Activated CD4-positive, alpha-beta T cell treated with anti-CD3 and anti-CD28 coated beads, Interleukin-2, amount 50 U/mL, for 4 hours (primary cell): ENCODE results near the gene ADARB2.

Experiments
- DNase-seq, 2 experiments: peaks; one replicate each; pipeline ENCODE4 v3.0.0-alpha.2; 2020

Gene ADARB2

DNA sequence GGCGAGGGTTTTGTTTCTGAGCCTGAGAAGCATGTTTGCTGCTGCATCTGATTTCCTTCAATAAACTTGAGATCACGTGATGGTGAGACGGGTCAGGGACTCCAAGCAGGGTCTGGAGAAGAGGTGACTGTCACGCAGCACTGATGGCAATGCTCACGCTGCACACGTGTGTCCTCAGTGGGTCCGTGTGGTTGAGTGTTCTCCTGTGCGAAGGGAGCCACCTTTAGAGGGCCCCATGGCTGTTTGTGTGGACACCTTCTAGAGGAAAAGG is 580.8 kb downstream of the ADARB2 start:
- DNase-seq = no peak

- no peak for DNase-seq
Measured at GRCh38 chr10:1155791-1156615, 581.3 kb downstream of the ADARB2 start.

- no peak for DNase-seq
Measured at GRCh38 chr10:1154531-1155295, 582.6 kb downstream of the ADARB2 start.

GRCh38 chr10:1153805-1154351 is 583.4 kb downstream of the ADARB2 start:
- DNase-seq = no peak

DNA sequence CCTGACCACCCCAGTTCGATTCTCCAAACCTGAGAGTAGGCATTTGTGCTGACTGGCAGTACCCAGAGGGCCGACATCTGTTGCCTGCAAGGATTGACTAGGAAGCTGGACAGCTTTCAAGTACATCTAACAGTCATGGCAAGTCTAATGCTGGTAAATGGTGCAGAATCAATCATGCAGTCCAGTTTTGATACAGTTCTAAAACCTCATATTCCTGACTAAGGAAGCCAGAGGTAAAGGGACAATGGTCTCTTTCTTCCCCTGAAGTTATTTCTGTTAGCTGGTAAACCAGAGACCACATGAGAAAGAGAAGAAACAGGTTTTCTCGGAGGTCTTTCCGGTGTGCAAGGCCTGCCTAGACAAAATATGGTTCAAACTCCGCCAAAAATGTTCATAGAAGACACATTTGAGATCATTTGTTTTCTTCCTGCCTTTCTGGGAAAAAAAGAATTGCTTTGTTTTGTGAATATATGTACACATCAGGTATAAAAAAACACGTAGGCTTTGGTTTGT is 584.0 kb downstream of the ADARB2 start:
- no peak for DNase-seq

GRCh38 chr10:1152386-1153250 is 584.7 kb downstream of the ADARB2 start:
- no peak for DNase-seq

DNA sequence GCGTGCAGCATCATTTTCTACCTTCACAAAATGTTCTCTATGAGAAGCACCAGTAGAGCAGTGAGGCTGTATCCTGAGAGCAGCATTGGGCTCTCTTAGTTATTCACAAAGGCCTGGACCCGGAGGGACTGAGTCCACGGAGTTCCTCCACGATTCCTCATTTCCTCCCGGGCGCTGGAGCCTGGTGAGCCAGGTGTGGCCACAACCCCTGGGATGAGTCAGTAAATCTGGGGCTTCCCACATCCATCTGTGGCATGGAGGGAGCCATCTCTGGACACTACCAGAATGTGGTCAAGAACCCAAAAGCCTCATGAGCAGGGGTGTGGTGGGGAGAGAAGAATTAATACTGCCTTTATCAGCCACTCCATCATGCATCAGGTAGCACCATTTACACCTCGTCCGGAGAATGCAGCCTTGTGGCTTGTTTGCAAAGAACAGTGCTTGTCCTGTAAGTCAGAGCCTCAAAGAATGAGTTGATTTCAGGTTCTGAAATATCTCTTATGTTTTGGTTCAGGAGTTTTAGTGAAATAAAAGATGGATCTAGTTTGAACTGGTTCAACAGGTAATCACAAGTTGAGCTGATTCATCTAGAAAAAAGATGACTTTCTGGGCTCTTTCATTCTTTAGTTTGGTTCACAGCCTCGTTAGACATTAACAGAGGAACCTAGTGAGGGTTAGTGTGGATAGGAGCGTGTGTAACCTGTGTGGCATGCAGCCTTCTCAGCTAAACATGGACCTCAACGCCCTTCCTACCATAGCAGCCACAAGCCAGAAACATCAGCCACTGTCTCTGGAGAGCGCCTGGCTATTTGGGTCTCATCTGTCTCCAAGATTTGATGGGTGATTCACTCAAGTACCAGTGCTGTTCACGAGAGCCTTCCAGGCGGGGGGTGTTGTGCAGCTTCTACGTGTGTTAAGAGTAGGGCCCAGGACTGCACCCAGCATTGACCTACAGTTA is 586.0 kb downstream of the ADARB2 start:
- DNase-seq = no peak

GRCh38 chr10:1150638-1150955 is 586.7 kb downstream of the ADARB2 start:
- DNase-seq = no peak

DNA sequence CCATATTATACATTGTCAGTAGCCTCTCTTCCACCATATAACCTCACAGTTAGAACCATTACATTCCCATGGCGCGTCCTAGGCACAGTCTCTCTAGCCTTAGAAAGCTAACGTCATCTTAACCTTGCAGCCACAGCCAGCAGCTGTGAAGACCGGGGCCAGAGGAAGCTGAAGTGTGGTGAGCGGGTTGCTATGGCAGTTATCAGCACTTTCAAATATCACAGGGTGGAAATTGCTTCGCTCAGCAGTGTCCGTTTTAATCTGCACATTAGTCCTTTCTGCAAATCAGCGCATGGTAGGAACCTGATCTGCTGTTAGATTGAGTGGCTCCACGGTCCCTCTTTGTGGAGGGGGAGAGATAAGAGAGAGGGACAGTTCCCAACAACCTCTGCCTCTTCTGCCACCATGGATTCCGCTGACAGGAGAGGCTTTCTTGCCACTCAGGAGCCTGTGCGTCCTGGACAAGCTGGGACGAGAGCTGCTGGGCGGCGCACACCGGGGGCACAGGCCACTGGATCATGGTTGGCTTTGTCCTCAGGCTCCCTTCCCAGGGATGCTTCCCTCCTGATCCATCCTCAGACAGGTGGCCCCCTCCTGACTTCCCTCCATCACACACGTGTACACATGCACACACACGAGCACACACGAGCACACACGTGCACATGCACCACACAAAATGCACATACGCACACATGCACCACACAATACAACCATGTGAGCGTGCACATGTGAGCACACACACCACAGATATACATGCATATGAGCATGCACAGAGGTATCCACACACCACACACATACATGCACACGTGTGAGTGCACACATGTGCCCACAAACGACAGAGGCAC is 587.3 kb downstream of the ADARB2 start:
- DNase-seq = no peak

GRCh38 chr10:1148855-1149605 is 588.3 kb downstream of the ADARB2 start:
- no peak for DNase-seq

DNA sequence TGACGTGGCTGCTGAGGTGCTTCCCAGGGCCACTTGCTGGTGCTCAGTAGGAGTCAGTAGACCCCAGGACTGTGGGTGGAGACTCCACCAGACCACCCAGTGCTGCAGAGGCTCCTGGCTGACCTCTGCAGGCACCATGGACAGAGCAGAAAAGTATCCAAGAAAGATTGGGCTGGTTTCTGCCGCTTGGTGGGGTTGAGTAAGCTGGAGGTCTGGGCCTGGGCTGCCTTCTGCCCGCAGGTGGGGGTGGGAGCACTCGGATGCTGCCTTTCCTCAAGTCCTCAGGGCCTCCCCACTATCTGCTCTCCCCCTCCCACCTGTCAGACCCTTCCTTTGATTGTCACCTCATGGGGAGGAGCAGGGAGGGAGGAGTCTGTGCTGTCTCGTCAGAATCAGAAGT is 589.5 kb downstream of the ADARB2 start:
- no peak for DNase-seq

DNA sequence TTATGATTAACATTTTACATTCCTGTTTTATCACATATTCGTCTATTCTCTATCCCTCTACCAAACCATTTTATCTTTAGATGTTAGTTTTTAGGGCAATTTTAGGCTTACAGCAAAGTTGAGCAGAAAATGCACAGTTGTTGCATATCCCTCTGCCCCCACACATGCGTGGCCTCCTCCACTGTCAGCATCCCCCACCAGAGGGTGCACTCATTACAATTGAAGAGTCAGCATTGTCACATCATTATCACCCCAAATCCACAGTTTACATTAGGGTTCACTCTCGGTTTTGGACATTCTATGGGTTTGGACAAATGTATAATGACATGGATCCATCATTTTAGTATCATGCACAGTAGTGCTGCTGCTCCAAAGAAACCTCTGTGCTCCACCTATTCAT is 594.7 kb downstream of the ADARB2 start:
- DNase-seq = no peak

DNA sequence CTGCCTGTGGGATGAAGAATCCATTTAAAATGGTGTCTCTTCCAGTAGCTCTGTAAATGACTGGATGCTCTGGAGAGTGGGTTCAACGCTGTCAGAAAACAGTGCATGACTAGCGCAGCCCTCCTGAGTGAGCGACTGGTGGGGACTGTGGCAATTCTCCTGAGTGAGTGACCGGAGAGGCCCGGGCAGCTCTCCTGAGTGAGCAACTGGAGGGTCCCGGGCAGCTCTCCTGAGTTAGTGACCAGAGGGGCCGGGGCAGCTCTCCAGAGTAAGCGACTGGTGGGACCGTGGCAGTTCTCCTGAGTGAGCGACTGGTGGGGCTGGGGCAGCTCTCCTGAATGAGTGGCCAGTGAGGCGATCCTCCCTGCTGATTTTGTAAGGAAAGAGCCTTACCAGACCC is 595.6 kb downstream of the ADARB2 start:
- no peak for DNase-seq

DNA sequence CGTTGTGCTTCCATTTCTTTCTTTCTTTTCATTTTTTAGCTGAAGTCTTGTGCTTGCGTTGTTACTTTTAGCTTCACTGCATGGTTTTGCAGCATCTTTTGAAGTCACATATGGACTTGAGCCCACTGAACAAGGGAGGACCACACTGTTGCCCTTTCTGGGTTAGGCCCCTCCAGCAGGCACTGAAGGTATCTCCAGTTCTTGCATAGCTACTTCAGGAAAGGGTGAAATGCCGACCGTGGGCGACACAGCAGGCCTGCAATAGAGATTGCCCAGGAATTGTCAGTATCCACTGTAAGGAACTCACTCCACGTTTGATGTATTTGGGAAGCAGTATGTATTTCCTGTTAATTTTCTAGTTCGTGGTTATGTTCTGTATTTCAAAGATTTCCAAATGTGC is 596.1 kb downstream of the ADARB2 start:
- DNase-seq = no peak

DNA sequence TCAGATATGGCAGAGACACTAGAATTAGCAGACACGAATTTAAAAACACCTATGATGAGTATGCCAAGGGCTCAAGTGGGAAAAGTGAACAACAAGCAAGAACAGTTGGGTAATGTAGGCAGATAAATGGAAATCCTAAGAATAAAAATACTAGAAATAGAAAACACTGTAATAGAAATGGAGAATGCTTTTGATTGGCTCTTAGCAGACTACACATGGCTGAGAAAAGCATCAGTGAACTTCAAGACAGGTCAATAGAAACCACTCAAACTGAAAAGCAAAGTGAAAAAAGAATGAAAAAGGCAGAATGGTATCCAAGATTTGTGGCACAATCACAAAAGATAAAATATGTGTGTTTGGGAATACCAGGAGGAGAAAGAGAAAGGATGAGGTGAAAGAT is 598.8 kb downstream of the ADARB2 start:
- DNase-seq = no peak

- no peak for DNase-seq
Measured at GRCh38 chr10:1137499-1138163, 599.7 kb downstream of the ADARB2 start.

DNA sequence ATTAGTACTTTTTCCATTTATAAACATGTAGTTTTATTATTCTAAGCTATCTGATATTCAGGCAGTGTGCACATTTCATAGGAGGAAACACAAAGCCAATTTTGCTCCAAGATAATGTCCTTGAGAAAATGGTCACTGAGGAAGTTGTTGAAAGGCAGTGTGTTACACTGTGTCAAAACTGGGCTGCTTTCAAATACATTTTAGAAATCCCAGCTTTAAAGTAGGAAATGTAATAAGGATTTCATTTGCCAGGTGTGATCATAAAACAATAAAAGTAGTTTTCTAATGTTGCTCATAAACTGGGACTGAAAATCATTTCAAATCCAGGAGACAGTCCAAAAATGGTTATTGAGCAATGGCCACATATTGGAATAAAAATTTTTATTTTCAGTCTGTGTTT is 601.1 kb downstream of the ADARB2 start:
- DNase-seq = no peak

DNA sequence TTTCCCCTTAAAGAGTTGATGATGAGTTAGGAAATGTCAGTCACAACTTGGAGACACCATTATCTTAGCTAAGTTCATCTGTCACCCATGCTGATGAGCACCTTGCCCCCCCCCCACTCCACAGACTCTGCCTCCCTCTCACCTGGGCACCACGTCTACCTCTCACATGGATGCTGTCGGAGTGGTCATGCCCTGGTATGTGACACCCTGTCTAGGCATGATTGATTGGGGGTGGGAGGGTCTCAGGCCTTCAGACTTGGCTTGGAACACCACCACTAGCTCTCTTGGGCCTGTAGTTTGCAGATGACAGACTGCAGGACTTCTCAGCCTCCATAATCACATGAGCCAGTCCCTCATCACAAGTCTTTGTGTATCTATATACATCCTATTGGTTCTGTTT is 603.2 kb downstream of the ADARB2 start:
- no peak for DNase-seq

- DNase-seq = no peak
Measured at GRCh38 chr10:1133495-1134045, 603.8 kb downstream of the ADARB2 start.
